Chondrocyte (in vitro differentiated cells): ENCODE results near the gene AP5S1. TPM values are rescaled to one million over a fixed set of nuclear protein-coding genes. Genes with fewer than 3 reads are reported as not detected.
"Not testable (repeated sequence)": the region's sequence is repeated elsewhere in the genome, so short reads cannot be mapped to it uniquely, and the experiment has no call there.

Source experiments
- DNase-seq: peaks from one replicate; pipeline ENCODE4 v3.0.0; 2021; ENCODE audit warnings: mixed read lengths, low spot score
- H3K27ac Mint-ChIP-seq: one replicate; pipeline ENCODE4 v1.8.0; 2021; ENCODE audit warnings: mild to moderate bottlenecking, moderate library complexity, mixed read lengths; ENCODE audit not compliant: unreplicated experiment
- H3K27me3 Mint-ChIP-seq: 2 replicates; pipeline ENCODE4 v1.8.0; 2021; ENCODE audit warnings: low read depth, mixed read lengths
- H3K36me3 Mint-ChIP-seq: 2 replicates; pipeline ENCODE4 v1.8.0; 2021; ENCODE audit warnings: low read depth, mixed read lengths
- H3K4me1 Mint-ChIP-seq: 2 replicates; pipeline ENCODE4 v1.8.0; 2021; ENCODE audit warnings: low read depth, mild to moderate bottlenecking, mixed read lengths
- H3K4me3 Mint-ChIP-seq: one replicate; pipeline ENCODE4 v1.8.0; 2021; ENCODE audit warnings: mild to moderate bottlenecking, moderate library complexity, mixed read lengths; ENCODE audit not compliant: unreplicated experiment
- H3K9me3 Mint-ChIP-seq: 2 replicates; pipeline ENCODE4 v1.8.0; 2021; ENCODE audit warnings: low read depth, mixed read lengths
- CTCF ChIP-seq: fragments of 200-600 bp; sonication (generic); IDR thresholded peaks from 2 replicates; pipeline ENCODE4 v1.5.0; 2021; ENCODE audit warnings: antibody characterized with exemption, mild to moderate bottlenecking, moderate library complexity
- total RNA-seq: library from RNA; stranded (reverse); gene quantifications from 3 replicates; pipeline ENCODE4 v1.2.1, GENCODE V29; 2021

The AP5S1 gene
- total RNA-seq, 1 donor from 2014 or later = 17.9 TPM

DNA sequence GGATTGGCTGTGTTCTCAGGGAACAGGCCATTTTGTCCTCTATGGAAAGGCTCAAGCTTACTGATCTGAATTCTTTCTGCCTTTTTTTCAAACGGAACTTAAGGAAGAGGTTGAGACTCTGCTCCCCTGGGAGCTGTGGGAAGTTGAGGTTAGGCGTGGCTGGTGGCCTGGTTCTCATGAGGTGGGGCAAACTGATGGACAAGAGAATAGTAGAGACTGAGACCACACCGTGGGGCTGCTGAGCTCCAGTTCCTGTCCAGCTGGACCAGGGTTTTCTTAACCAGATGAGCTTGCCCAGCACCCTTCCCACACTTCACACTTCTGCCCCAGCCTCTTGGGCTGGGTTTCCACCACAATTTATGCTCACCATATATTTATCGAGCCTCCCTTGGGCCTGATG lies 6.1 kb downstream of the AP5S1 start:
- no peak overlapping the region for H3K4me3 Mint-ChIP-seq
- TF ChIP-seq CTCF = no peak
- no peak overlapping the region for H3K27ac Mint-ChIP-seq
- no peak for DNase-seq
- peaks cover 6% of the 10 kb centered on the region for H3K4me1 Mint-ChIP-seq
- H3K36me3 Mint-ChIP-seq = peaks cover 15% of the 10 kb centered on the region
- H3K9me3 Mint-ChIP-seq = no peaks in the 10 kb centered on the region
- H3K27me3 Mint-ChIP-seq = no peaks in the 10 kb centered on the region

GRCh38 chr20:3828798-3829197 lies 8.5 kb downstream of the AP5S1 start:
- no peak for DNase-seq
- no peak overlapping the region for H3K27ac Mint-ChIP-seq
- no peaks in the 10 kb centered on the region for H3K27me3 Mint-ChIP-seq
- no peak for TF ChIP-seq CTCF
- no peaks in the 10 kb centered on the region for H3K4me1 Mint-ChIP-seq
- no peak overlapping the region for H3K4me3 Mint-ChIP-seq
- H3K36me3 Mint-ChIP-seq = peaks cover 13% of the 10 kb centered on the region
- H3K9me3 Mint-ChIP-seq = no peaks in the 10 kb centered on the region

GRCh38 chr20:3829891-3830290 lies 9.5 kb downstream of the AP5S1 start:
- H3K4me3 Mint-ChIP-seq, H3K27ac Mint-ChIP-seq, DNase-seq, H3K27me3 Mint-ChIP-seq, H3K4me1 Mint-ChIP-seq, H3K9me3 Mint-ChIP-seq: not testable (repeated sequence)
- peaks cover 13% of the 10 kb centered on the region for H3K36me3 Mint-ChIP-seq

- peaks cover 6% of the 10 kb centered on the region for H3K36me3 Mint-ChIP-seq
- peaks cover 4% of the 10 kb centered on the region for H3K9me3 Mint-ChIP-seq
- DNase-seq = no peak
- H3K27me3 Mint-ChIP-seq = no peaks in the 10 kb centered on the region
- no peak overlapping the region for H3K4me3 Mint-ChIP-seq
- H3K27ac Mint-ChIP-seq = no peak overlapping the region
- H3K4me1 Mint-ChIP-seq = no peaks in the 10 kb centered on the region
- no peak for TF ChIP-seq CTCF
These were observed 15.8 kb downstream of the AP5S1 start for GRCh38 chr20:3836132-3836531.

- Mint-ChIP-seq H3K36me3 (peaks cover 6% of the 10 kb centered on the region), H3K4me3 (no peak overlapping the region), H3K9me3 (peaks cover 4% of the 10 kb centered on the region), H3K4me1 (peaks cover 3% of the 10 kb centered on the region), H3K27ac (no peak overlapping the region), H3K27me3 (no peaks in the 10 kb centered on the region)
- DNase-seq = no peak
- TF ChIP-seq CTCF = no peak
These were observed 19.0 kb downstream of the AP5S1 start for GRCh38 chr20:3839328-3839727.

- not testable (repeated sequence) for H3K36me3 Mint-ChIP-seq, H3K27me3 Mint-ChIP-seq, H3K27ac Mint-ChIP-seq, H3K9me3 Mint-ChIP-seq, H3K4me3 Mint-ChIP-seq, DNase-seq, H3K4me1 Mint-ChIP-seq
These were observed 19.9 kb downstream of the AP5S1 start for GRCh38 chr20:3840201-3840600.
